ENCODE data around the gene ATP6V1G1. TPM values are rescaled to one million over a fixed set of nuclear protein-coding genes. Genes with fewer than 3 reads are reported as not detected.

Gene ATP6V1G1
- 108 and 111 TPM in 2 replicates for total RNA-seq

DNA sequence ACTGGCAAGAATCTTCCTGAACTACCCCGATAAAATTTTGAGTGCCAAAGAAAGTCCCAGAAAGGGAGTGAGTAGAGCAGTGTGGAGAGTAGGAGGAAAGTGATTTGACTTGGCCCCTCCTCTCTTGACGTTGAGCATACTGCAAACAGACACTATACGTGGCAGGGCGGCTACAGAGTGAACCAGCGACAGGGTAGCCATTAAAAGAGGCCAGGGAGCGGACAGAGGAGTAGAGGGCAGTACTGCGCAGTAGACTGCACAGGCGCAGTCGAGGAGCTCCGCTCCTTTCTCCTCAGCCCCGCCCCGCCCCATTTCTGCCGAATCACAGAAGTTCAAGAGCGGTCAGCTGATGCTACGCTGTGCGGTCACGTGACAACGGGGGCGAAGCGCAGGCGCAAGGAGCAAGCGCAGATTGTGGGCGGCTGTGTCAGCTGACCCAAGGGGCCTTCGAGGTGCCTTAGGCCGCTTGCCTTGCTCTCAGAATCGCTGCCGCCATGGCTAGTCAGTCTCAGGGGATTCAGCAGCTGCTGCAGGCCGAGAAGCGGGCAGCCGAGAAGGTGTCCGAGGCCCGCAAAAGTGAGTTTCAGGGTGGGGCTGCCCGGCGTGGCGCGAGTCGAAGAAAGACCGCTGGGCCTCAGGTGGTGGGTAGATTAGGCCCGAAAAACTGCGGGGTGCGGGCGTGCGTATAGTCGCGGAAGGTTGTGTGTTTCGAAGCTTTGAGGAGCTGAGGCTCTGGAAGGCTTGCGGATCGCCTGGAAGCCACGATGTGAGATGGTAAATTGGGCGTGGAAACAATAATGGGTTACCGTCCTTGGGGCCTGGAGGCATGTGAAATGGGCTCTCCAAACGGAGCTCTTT lies at the start of gene ATP6V1G1:
TSS of gene ATP6V1G1 (plus strand) at position 425 of the 858 bp plus-strand sequence. CDS start at position 495, 70 bp downstream.

Other genes starting within 250 kb of the ATP6V1G1 start
- 9.6 and 22.2 TPM in 2 replicates for gene AKNA, start 199.8 kb upstream of the ATP6V1G1 start, total RNA-seq
- gene WHRN, start 82.3 kb upstream of the ATP6V1G1 start, total RNA-seq, result 1.3 and 2.2 TPM in 2 replicates
- gene TMEM268, start 23.5 kb downstream of the ATP6V1G1 start, total RNA-seq, result 4.1 and 14.2 TPM in 2 replicates
- not detected in 2 replicates for gene TEX53, start 70.0 kb downstream of the ATP6V1G1 start, total RNA-seq
- gene TEX48, start 94.4 kb downstream of the ATP6V1G1 start, total RNA-seq, result not detected in 2 replicates
- 0.26 and 0.35 TPM in 2 replicates for gene TNFSF15, start 218.3 kb downstream of the ATP6V1G1 start, total RNA-seq

Data from pericardium fibroblast (primary cell).